Measurements from ENCODE around the gene MYO1D. TPM values are rescaled to one million over a fixed set of nuclear protein-coding genes. Genes with fewer than 3 reads are reported as not detected.

The MYO1D gene
- total RNA-seq, 1 donor from 2014 or later: 18.0 TPM

- Histone ChIP-seq H2AFZ (ENCODE audit: low read depth, low read length) (no peak overlapping the region), H3K79me2 (ENCODE audit: insufficient read depth, low read length) (no peaks in the 10 kb centered on the region), H3K4me1 (ENCODE audit: insufficient read depth, low read length) (no peaks in the 10 kb centered on the region), H3K9me3 (ENCODE audit: insufficient read depth, low read depth, low read length) (no peaks in the 10 kb centered on the region), H3K36me3 (ENCODE audit: insufficient read depth, low read length) (no peaks in the 10 kb centered on the region), H4K20me1 (ENCODE audit: insufficient read depth, low read length) (no peaks in the 10 kb centered on the region), H3K4me3 (ENCODE audit: insufficient read depth, low read depth, low read length) (no peak overlapping the region), H3K27ac (ENCODE audit: low read depth, low read length) (no peak overlapping the region), H3K27me3 (ENCODE audit: insufficient read depth, low read length) (no peaks in the 10 kb centered on the region), H3K4me2 (ENCODE audit: low read length) (no peak overlapping the region), H3K9ac (ENCODE audit: low read length) (no peak overlapping the region)
- H3K4me1 Mint-ChIP-seq (ENCODE audit: low read depth, unreplicated experiment): peaks cover 8% of the 10 kb centered on the region
- no peaks in the 10 kb centered on the region for H3K36me3 Mint-ChIP-seq (ENCODE audit: low read depth, unreplicated experiment)
- no peak overlapping the region for H3K27ac Mint-ChIP-seq (ENCODE audit: unreplicated experiment)
- DNase-seq (ENCODE audit: low read depth) (no peak), FAIRE-seq (no peak)
- H3K4me3 Mint-ChIP-seq (ENCODE audit: unreplicated experiment): no peak overlapping the region
- no peaks in the 10 kb centered on the region for H3K9me3 Mint-ChIP-seq (ENCODE audit: unreplicated experiment)
- TF ChIP-seq CTCF (IDR thresholded peaks at IDR 0.05; ENCODE audit: insufficient read depth, low read depth, low read length) (no peak), EZH2 (IDR thresholded peaks at IDR 0.05; ENCODE audit: insufficient read depth, low read length) (no peak)
- no peaks in the 10 kb centered on the region for H3K27me3 Mint-ChIP-seq (ENCODE audit: low read depth, unreplicated experiment)
Measured at GRCh38 chr17:32772453-32773025, 104.4 kb downstream of the MYO1D start.

GRCh38 chr17:32771396-32771795 lies 105.5 kb downstream of the MYO1D start:
- H3K27me3 ChIP-seq (ENCODE audit: insufficient read depth, low read length): no peaks in the 10 kb centered on the region
- H3K79me2 ChIP-seq (ENCODE audit: insufficient read depth, low read length): no peaks in the 10 kb centered on the region
- no peaks in the 10 kb centered on the region for H3K9me3 ChIP-seq (ENCODE audit: insufficient read depth, low read depth, low read length)
- no peak overlapping the region for H3K27ac Mint-ChIP-seq (ENCODE audit: unreplicated experiment)
- H3K36me3 Mint-ChIP-seq (ENCODE audit: low read depth, unreplicated experiment): no peaks in the 10 kb centered on the region
- no peaks in the 10 kb centered on the region for H3K36me3 ChIP-seq (ENCODE audit: insufficient read depth, low read length)
- no peak overlapping the region for H3K9ac ChIP-seq (ENCODE audit: low read length)
- no peak for DNase-seq (ENCODE audit: low read depth)
- H3K4me2 ChIP-seq (ENCODE audit: low read length): peak overlapping the region; percentile 15
- H4K20me1 ChIP-seq (ENCODE audit: insufficient read depth, low read length): no peaks in the 10 kb centered on the region
- no peak overlapping the region for H3K27ac ChIP-seq (ENCODE audit: low read depth, low read length)
- no peak overlapping the region for H2AFZ ChIP-seq (ENCODE audit: low read depth, low read length)
- no peak overlapping the region for H3K4me3 Mint-ChIP-seq (ENCODE audit: unreplicated experiment)
- H3K9me3 Mint-ChIP-seq (ENCODE audit: unreplicated experiment): no peaks in the 10 kb centered on the region
- no peaks in the 10 kb centered on the region for H3K4me1 ChIP-seq (ENCODE audit: insufficient read depth, low read length)
- peak; percentile 45 for FAIRE-seq
- H3K27me3 Mint-ChIP-seq (ENCODE audit: low read depth, unreplicated experiment): no peaks in the 10 kb centered on the region
- H3K4me1 Mint-ChIP-seq (ENCODE audit: low read depth, unreplicated experiment): peaks cover 8% of the 10 kb centered on the region
- no peak overlapping the region for H3K4me3 ChIP-seq (ENCODE audit: insufficient read depth, low read depth, low read length)
- TF ChIP-seq CTCF (IDR thresholded peaks at IDR 0.05; ENCODE audit: insufficient read depth, low read depth, low read length): no peak
- no peak for TF ChIP-seq EZH2 (IDR thresholded peaks at IDR 0.05; ENCODE audit: insufficient read depth, low read length)

- TF ChIP-seq CTCF (IDR thresholded peaks at IDR 0.05; ENCODE audit: insufficient read depth, low read depth, low read length) (no peak), EZH2 (IDR thresholded peaks at IDR 0.05; ENCODE audit: insufficient read depth, low read length) (no peak)
- no peaks in the 10 kb centered on the region for H3K36me3 ChIP-seq (ENCODE audit: insufficient read depth, low read length)
- H3K27me3 ChIP-seq (ENCODE audit: insufficient read depth, low read length): no peaks in the 10 kb centered on the region
- H3K9me3 ChIP-seq (ENCODE audit: insufficient read depth, low read depth, low read length): no peaks in the 10 kb centered on the region
- H3K4me1 Mint-ChIP-seq (ENCODE audit: low read depth, unreplicated experiment): peaks cover 8% of the 10 kb centered on the region
- H3K9me3 Mint-ChIP-seq (ENCODE audit: unreplicated experiment): no peaks in the 10 kb centered on the region
- no peaks in the 10 kb centered on the region for H3K79me2 ChIP-seq (ENCODE audit: insufficient read depth, low read length)
- no peak overlapping the region for H3K4me3 ChIP-seq (ENCODE audit: insufficient read depth, low read depth, low read length)
- H4K20me1 ChIP-seq (ENCODE audit: insufficient read depth, low read length): no peaks in the 10 kb centered on the region
- H3K27ac Mint-ChIP-seq (ENCODE audit: unreplicated experiment): no peak overlapping the region
- FAIRE-seq (no peak), DNase-seq (ENCODE audit: low read depth) (no peak)
- no peaks in the 10 kb centered on the region for H3K4me1 ChIP-seq (ENCODE audit: insufficient read depth, low read length)
- no peak overlapping the region for H3K4me2 ChIP-seq (ENCODE audit: low read length)
- no peak overlapping the region for H3K9ac ChIP-seq (ENCODE audit: low read length)
- no peaks in the 10 kb centered on the region for H3K36me3 Mint-ChIP-seq (ENCODE audit: low read depth, unreplicated experiment)
- H2AFZ ChIP-seq (ENCODE audit: low read depth, low read length): no peak overlapping the region
- no peak overlapping the region for H3K27ac ChIP-seq (ENCODE audit: low read depth, low read length)
- H3K27me3 Mint-ChIP-seq (ENCODE audit: low read depth, unreplicated experiment): no peaks in the 10 kb centered on the region
- no peak overlapping the region for H3K4me3 Mint-ChIP-seq (ENCODE audit: unreplicated experiment)
Measured at GRCh38 chr17:32769846-32770245, 107.1 kb downstream of the MYO1D start.
